Measurements from ENCODE around the gene LCLAT1. TPM values are rescaled to one million over a fixed set of nuclear protein-coding genes. Genes with fewer than 3 reads are reported as not detected.

Gene LCLAT1
- total RNA-seq, 1 donor from 2014 or later = 18.8 TPM

GRCh38 chr2:30689496-30690125, 242.6 kb downstream of the LCLAT1 start:
- Histone ChIP-seq H3K9me3 (ENCODE audit: control insufficient read depth in 3 of 3, low read length in 3 of 3) (no peaks in the 10 kb centered on the region), H3K36me3 (ENCODE audit: control insufficient read depth in 3 of 3, insufficient read depth in 3 of 3, low read length in 3 of 3) (no peaks in the 10 kb centered on the region), H3K9ac (ENCODE audit: low read depth in 1 of 3, low read length in 3 of 3) (peak overlapping the region in 1 of 3 donors; percentile 62), H3K4me1 (ENCODE audit: control insufficient read depth in 3 of 3, insufficient read depth in 3 of 3, low read length in 3 of 3) (peaks cover 15 to 31% (median 28%) of the 10 kb centered on the region in 3 donors), H3K27ac (ENCODE audit: low read depth, low read length) (no peak overlapping the region), H3K4me3 (ENCODE audit: low read length in 3 of 3) (no peak overlapping the region), H3K27me3 (ENCODE audit: control insufficient read depth in 3 of 3, insufficient read depth in 3 of 3, low read length in 3 of 3) (no peaks in the 10 kb centered on the region)

- H3K27me3 ChIP-seq (ENCODE audit: control insufficient read depth in 3 of 3, insufficient read depth in 3 of 3, low read length in 3 of 3) = no peaks in the 10 kb centered on the region
- H3K4me3 ChIP-seq (ENCODE audit: low read length in 3 of 3) = no peak overlapping the region
- H3K9me3 ChIP-seq (ENCODE audit: control insufficient read depth in 3 of 3, low read length in 3 of 3) = no peaks in the 10 kb centered on the region
- H3K4me1 ChIP-seq (ENCODE audit: control insufficient read depth in 3 of 3, insufficient read depth in 3 of 3, low read length in 3 of 3) = peaks cover 20 to 36% (median 32%) of the 10 kb centered on the region in 3 donors
- no peak overlapping the region for H3K27ac ChIP-seq (ENCODE audit: low read depth, low read length)
- H3K9ac ChIP-seq (ENCODE audit: low read depth in 1 of 3, low read length in 3 of 3) = no peak overlapping the region
- H3K36me3 ChIP-seq (ENCODE audit: control insufficient read depth in 3 of 3, insufficient read depth in 3 of 3, low read length in 3 of 3) = no peaks in the 10 kb centered on the region
These were observed 243.1 kb downstream of the LCLAT1 start for GRCh38 chr2:30690126-30690561.

DNA sequence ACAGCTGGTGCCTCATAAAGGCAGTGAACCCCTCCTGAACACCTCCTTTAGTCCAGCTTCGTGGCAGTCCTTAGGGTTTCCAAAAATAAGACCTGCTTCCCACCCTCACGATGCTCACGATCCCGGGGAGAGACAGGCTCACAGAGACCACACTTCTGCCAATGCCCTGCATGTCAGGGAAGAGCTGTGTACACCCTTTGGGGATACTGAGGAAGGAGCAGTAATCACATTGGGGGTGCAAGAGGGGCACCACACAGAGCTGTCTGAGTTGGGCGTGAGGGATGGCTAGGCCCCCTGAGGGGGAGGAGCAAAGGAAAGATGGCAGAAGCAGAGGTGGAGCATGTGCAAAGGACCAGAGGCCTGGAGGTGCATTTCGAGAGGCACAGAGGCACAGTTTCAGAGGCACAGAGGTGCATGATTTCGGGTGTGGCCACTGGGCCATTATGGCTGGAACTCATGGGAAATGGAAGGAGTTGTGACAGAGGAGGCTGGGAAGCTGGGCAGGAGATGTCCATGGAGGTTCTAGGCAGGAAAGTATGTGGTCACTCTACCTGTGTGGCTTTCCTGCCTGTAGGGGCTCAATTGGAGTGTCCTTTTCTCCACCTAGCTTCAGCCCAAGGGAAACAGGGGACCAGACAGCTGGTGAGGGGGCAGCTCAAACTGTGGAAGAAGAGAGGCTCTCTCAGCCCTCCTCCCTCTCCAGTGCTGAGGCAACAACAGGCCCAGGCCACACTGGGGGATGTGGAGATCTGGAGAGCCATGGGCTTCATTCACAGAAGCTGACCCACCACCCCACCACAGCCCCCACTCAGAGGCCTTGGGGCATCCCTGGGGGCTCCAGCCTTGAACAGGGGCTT, 244.3 kb downstream of the LCLAT1 start:
- H3K9me3 ChIP-seq (ENCODE audit: control insufficient read depth in 3 of 3, low read length in 3 of 3) = no peaks in the 10 kb centered on the region
- no peaks in the 10 kb centered on the region for H3K27me3 ChIP-seq (ENCODE audit: control insufficient read depth in 3 of 3, insufficient read depth in 3 of 3, low read length in 3 of 3)
- H3K27ac ChIP-seq (ENCODE audit: low read depth, low read length) = no peak overlapping the region
- no peak overlapping the region for H3K4me3 ChIP-seq (ENCODE audit: low read length in 3 of 3)
- no peak overlapping the region for H3K9ac ChIP-seq (ENCODE audit: low read depth in 1 of 3, low read length in 3 of 3)
- peaks cover 22 to 39% (median 32%) of the 10 kb centered on the region in 3 donors for H3K4me1 ChIP-seq (ENCODE audit: control insufficient read depth in 3 of 3, insufficient read depth in 3 of 3, low read length in 3 of 3)
- no peaks in the 10 kb centered on the region for H3K36me3 ChIP-seq (ENCODE audit: control insufficient read depth in 3 of 3, insufficient read depth in 3 of 3, low read length in 3 of 3)

- H3K9ac ChIP-seq (ENCODE audit: low read depth in 1 of 3, low read length in 3 of 3) = no peak overlapping the region
- H3K36me3 ChIP-seq (ENCODE audit: control insufficient read depth in 3 of 3, insufficient read depth in 3 of 3, low read length in 3 of 3) = no peaks in the 10 kb centered on the region
- H3K27ac ChIP-seq (ENCODE audit: low read depth, low read length) = no peak overlapping the region
- no peaks in the 10 kb centered on the region for H3K9me3 ChIP-seq (ENCODE audit: control insufficient read depth in 3 of 3, low read length in 3 of 3)
- no peaks in the 10 kb centered on the region for H3K27me3 ChIP-seq (ENCODE audit: control insufficient read depth in 3 of 3, insufficient read depth in 3 of 3, low read length in 3 of 3)
- H3K4me3 ChIP-seq (ENCODE audit: low read length in 3 of 3) = no peak overlapping the region
- H3K4me1 ChIP-seq (ENCODE audit: control insufficient read depth in 3 of 3, insufficient read depth in 3 of 3, low read length in 3 of 3) = peaks cover 22 to 39% (median 32%) of the 10 kb centered on the region in 3 donors
These were observed 245.1 kb downstream of the LCLAT1 start for GRCh38 chr2:30691948-30692828.

DNA sequence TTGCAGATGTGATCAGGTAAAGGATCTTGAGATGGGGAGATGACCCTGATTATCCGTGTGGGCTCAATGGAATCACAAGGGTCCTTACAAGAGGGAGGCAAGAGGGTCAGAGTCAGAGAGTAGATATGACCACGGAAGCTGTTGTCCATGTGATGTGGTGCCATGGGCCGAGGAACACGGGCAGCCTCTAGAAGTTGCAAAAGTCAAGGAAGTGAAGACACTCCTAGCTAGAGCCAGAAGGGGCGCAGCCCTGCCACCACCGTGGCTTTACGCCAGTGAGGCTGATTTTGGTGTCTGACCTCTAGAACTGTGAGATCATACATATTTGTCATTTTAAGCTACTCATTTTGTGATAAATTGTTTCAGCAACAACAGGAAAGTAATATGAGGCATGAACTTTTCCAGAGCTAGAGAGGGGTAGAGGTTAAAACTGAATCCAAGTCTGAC, 245.8 kb downstream of the LCLAT1 start:
- no peaks in the 10 kb centered on the region for H3K36me3 ChIP-seq (ENCODE audit: control insufficient read depth in 3 of 3, insufficient read depth in 3 of 3, low read length in 3 of 3)
- H3K4me1 ChIP-seq (ENCODE audit: control insufficient read depth in 3 of 3, insufficient read depth in 3 of 3, low read length in 3 of 3) = peaks cover 22 to 39% (median 32%) of the 10 kb centered on the region in 3 donors
- H3K27me3 ChIP-seq (ENCODE audit: control insufficient read depth in 3 of 3, insufficient read depth in 3 of 3, low read length in 3 of 3) = no peaks in the 10 kb centered on the region
- no peak overlapping the region for H3K4me3 ChIP-seq (ENCODE audit: low read length in 3 of 3)
- H3K9me3 ChIP-seq (ENCODE audit: control insufficient read depth in 3 of 3, low read length in 3 of 3) = no peaks in the 10 kb centered on the region
- H3K27ac ChIP-seq (ENCODE audit: low read depth, low read length) = no peak overlapping the region
- H3K9ac ChIP-seq (ENCODE audit: low read depth in 1 of 3, low read length in 3 of 3) = no peak overlapping the region

Small RNAs within 50 kb of the gene (small RNA-seq; reads per million reads assigned to genes)
- not detected for gene AC073255.1

Other genes with a start within 250 kb of the LCLAT1 start
- 41.2 TPM for gene LBH, start 215.7 kb upstream of the LCLAT1 start, total RNA-seq